ENCODE results near the gene DTNB.

DNA sequence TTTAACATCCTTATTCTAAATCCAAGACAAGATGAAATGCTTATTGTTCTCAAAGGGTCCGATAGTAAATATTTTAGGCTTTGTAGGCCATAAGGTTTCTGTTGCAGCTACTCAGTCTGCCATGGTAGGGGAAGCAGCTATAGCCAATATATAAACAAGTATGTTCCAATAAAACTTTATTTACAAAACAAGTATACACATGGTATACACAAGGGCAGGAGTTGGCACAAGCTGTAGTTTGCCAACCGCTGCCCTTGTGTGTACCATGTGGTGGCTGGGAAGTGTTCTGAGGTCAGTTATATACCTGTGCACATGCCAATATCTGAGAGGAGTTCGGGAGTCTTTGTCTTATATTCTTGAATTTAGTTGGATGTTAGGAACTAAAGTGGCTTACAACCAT, 205.6 kb downstream of the DTNB start:
- TF ChIP-seq, protein P1, sequence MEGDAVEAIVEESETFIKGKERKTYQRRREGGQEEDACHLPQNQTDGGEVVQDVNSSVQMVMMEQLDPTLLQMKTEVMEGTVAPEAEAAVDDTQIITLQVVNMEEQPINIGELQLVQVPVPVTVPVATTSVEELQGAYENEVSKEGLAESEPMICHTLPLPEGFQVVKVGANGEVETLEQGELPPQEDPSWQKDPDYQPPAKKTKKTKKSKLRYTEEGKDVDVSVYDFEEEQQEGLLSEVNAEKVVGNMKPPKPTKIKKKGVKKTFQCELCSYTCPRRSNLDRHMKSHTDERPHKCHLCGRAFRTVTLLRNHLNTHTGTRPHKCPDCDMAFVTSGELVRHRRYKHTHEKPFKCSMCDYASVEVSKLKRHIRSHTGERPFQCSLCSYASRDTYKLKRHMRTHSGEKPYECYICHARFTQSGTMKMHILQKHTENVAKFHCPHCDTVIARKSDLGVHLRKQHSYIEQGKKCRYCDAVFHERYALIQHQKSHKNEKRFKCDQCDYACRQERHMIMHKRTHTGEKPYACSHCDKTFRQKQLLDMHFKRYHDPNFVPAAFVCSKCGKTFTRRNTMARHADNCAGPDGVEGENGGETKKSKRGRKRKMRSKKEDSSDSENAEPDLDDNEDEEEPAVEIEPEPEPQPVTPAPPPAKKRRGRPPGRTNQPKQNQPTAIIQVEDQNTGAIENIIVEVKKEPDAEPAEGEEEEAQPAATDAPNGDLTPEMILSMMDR (conservative IDR thresholded peaks at IDR 0.05; ENCODE audit: low read depth, low read length), result no peak
- no peak for TF ChIP-seq EZH2 (IDR thresholded peaks at IDR 0.05; ENCODE audit: borderline replicate concordance, low read depth, low read length, poor library complexity, severe bottlenecking)

Measured in A673 (cell line).